Smooth muscle cell (in vitro differentiated cells): Measurements from ENCODE around the gene PI3. TPM values are rescaled to one million over a fixed set of nuclear protein-coding genes. Genes with fewer than 3 reads are reported as not detected.
"Not testable (repeated sequence)": the region's sequence is repeated elsewhere in the genome, so short reads cannot be mapped to it uniquely, and the experiment has no call there.

Source experiments
- DNase-seq: peaks from one replicate; lab custom pipeline; 2025; ENCODE audit not compliant: unreplicated experiment; lab: John Stamatoyannopoulos, UW
- H2AFZ ChIP-seq: fragments of 200-600 bp; sonication (generic); 2 replicates; pipeline ENCODE4 v1.6.0; 2016; ENCODE audit warnings: antibody characterized with exemption, low read depth, mild to moderate bottlenecking
- H3F3A ChIP-seq: fragments of 200-600 bp; sonication (generic); 2 replicates; pipeline ENCODE4 v1.6.0; 2017; ENCODE audit warnings: antibody characterized with exemption, low read depth
- H3K27ac ChIP-seq: fragments of 200-600 bp; sonication (generic); 2 replicates; pipeline ENCODE4 v1.5.1; 2016; ENCODE audit warnings: low read depth, mild to moderate bottlenecking
- H3K27me3 ChIP-seq: fragments of 200-600 bp; sonication (generic); 2 replicates; pipeline ENCODE4 v1.6.1; 2016; ENCODE audit warnings: low read depth, mild to moderate bottlenecking
- H3K36me3 ChIP-seq: fragments of 200-600 bp; sonication (generic); 2 replicates; pipeline ENCODE4 v1.5.1; 2016; ENCODE audit warnings: low read depth
- H3K4me1 ChIP-seq: fragments of 200-600 bp; sonication (generic); 2 replicates; pipeline ENCODE4 v1.5.1; 2016; ENCODE audit warnings: low read depth
- H3K4me2 ChIP-seq: fragments of 200-600 bp; sonication (generic); 2 replicates; pipeline ENCODE4 v1.6.0; 2016; ENCODE audit warnings: mild to moderate bottlenecking
- H3K4me3 ChIP-seq: fragments of 200-600 bp; sonication (generic); 2 replicates; pipeline ENCODE4 v1.5.1; 2016; ENCODE audit warnings: mild to moderate bottlenecking
- H3K79me2 ChIP-seq: fragments of 200-600 bp; sonication (generic); 2 replicates; pipeline ENCODE4 v1.6.0; 2016; ENCODE audit warnings: low read depth, mild to moderate bottlenecking
- H3K9ac ChIP-seq: fragments of 200-600 bp; sonication (generic); 2 replicates; pipeline ENCODE4 v1.6.0; 2016; ENCODE audit warnings: low read depth
- H3K9me3 ChIP-seq: fragments of 200-600 bp; sonication (generic); replicated peaks from 2 replicates; pipeline ENCODE4 v1.5.1; 2016; ENCODE audit warnings: low read depth
- H4K20me1 ChIP-seq: fragments of 200-600 bp; sonication (generic); 2 replicates; pipeline ENCODE4 v1.6.0; 2016; ENCODE audit warnings: low read depth
- CTCF ChIP-seq: fragments of 200-600 bp; sonication (generic); IDR thresholded peaks from 2 replicates; pipeline ENCODE4 v1.5.1; 2017; ENCODE audit warnings: borderline replicate concordance, mild to moderate bottlenecking, antibody characterized with exemption; ENCODE audit not compliant: insufficient read depth, poor library complexity, severe bottlenecking
- WGBS: methylation state at CpG from one replicate; pipeline ENCODE4 v1.1.7; 2016; ENCODE audit warnings: low lambda C conversion rate; 5-methylcytosine and 5-hydroxymethylcytosine counted together
- polyA plus RNA-seq: library from polyadenylated mRNA; unstranded; fragments of >200 nt; fragmentation: Nextera tagmentation; extraction: Ambion mirVana; gene quantifications from 2 replicates; pipeline ENCODE4 v1.2.1, GENCODE V29; 2016
- total RNA-seq: library from RNA; depleted of rRNA; stranded (reverse); fragments of >200 nt; gene quantifications from 2 replicates; pipeline ENCODE4 v1.2.3, GENCODE V29; 2014

PI3 gene
- total and polyA plus RNA-seq, 2 experiments from 2014 or later: not detected

GRCh38 chr20:45152405-45152804, 22.3 kb upstream of the PI3 start:
- H3K27ac ChIP-seq: no peak overlapping the region

DNA sequence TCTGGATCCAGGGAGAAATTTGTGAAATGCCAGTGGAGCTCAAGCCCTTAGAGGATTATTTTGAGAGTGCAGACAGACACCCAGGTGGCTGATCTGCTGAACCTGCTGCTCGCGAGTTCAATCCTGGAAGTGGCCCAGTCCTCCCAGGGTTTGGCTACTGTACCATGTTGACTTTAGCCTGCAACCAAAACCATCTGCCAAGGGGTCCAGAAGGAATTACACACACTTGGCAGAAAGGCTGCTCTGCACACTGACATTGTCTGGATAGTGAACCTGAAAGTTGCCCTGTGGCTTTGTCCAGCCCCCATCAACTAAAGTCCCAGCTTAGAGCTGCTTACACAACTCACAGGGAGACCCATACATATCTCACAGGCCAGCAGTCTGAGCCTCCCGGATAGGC, 21.6 kb upstream of the PI3 start:
- no peak for TF ChIP-seq CTCF
- DNase-seq: no peak
- Histone ChIP-seq H3K27ac (no peak overlapping the region), H3K4me2 (no peak overlapping the region), H3K79me2 (no peaks in the 10 kb centered on the region), H3K36me3 (no peaks in the 10 kb centered on the region), H3K4me3 (no peak overlapping the region), H3K9me3 (no peaks in the 10 kb centered on the region), H3K4me1 (no peaks in the 10 kb centered on the region), H4K20me1 (no peaks in the 10 kb centered on the region), H2AFZ (no peak overlapping the region), H3K27me3 (peaks cover 21% of the 10 kb centered on the region), H3K9ac (no peak overlapping the region), H3F3A (no peaks in the 10 kb centered on the region)
- WGBS: 92% methylated on average over 3 of the region's 3 CpGs

More at GRCh38 chr20:45152405-45152804, 22.3 kb upstream of the PI3 start:
- H3K27me3 ChIP-seq: peaks cover 22% of the 10 kb centered on the region
- no peaks in the 10 kb centered on the region for H3K9me3 ChIP-seq
- no peak overlapping the region for H3K4me2 ChIP-seq
- H3K4me3 ChIP-seq: no peak overlapping the region
- no peaks in the 10 kb centered on the region for H3K79me2 ChIP-seq
- H3K9ac ChIP-seq: no peak overlapping the region
- no peaks in the 10 kb centered on the region for H3K4me1 ChIP-seq
- DNase-seq: no peak
- H3K36me3 ChIP-seq: no peaks in the 10 kb centered on the region
- no peaks in the 10 kb centered on the region for H4K20me1 ChIP-seq
- H3F3A ChIP-seq: no peaks in the 10 kb centered on the region
- TF ChIP-seq CTCF: no peak
- H2AFZ ChIP-seq: no peak overlapping the region
- 81% methylated on average over 2 of the region's 2 CpGs for WGBS

DNA sequence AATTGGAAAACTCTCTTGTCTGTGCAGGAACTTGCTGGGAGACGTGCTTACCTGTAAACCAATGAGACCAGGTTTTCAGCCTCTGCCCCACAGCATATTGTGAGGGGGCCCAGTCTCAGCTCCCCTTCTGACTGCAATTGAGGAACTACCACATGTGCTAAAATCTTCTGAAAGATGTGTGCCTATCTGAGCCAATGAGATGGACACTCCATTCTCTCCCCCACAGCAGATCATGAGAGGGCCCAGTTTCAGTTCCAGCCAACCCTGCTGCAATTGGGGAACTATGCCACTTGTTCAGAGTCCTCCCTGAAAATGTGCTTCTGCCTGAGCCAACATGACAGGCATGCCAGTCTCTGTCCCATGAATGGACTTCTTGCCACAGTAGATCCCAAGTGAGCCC, 20.9 kb upstream of the PI3 start:
- no peaks in the 10 kb centered on the region for H3K4me1 ChIP-seq
- H3K27me3 ChIP-seq: peaks cover 16% of the 10 kb centered on the region
- no peak overlapping the region for H3K9ac ChIP-seq
- H3K36me3 ChIP-seq: no peaks in the 10 kb centered on the region
- no peak for DNase-seq
- H3K79me2 ChIP-seq: no peaks in the 10 kb centered on the region
- H4K20me1 ChIP-seq: no peaks in the 10 kb centered on the region
- no peak for TF ChIP-seq CTCF
- H3K27ac ChIP-seq: no peak overlapping the region
- H3K4me3 ChIP-seq: no peak overlapping the region
- H3K4me2 ChIP-seq: no peak overlapping the region
- no peaks in the 10 kb centered on the region for H3F3A ChIP-seq
- H2AFZ ChIP-seq: no peak overlapping the region
- WGBS: 86% methylated on average over 1 of the region's 1 CpG
- H3K9me3 ChIP-seq: no peaks in the 10 kb centered on the region

DNA sequence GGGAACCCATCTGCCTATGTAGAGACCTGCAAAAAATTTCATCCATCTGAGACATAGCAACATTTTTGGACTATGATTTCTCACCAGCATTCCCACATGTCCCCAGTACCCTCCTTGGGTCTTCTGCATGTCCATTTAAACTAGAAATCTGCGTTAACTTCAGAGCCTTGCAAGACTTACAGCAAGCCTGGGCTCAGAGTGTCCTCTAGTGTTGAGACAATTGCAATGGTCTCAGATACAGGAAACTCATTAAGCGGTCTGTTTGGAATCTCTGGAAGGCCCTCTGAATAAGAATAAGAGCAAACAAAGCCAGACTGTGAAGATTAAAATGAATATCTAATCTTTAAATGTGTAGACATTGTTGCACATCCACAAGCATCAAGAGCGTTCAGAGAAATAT, 20.5 kb upstream of the PI3 start:
- no peak overlapping the region for H3K9ac ChIP-seq
- no peaks in the 10 kb centered on the region for H3K4me1 ChIP-seq
- no peaks in the 10 kb centered on the region for H3F3A ChIP-seq
- TF ChIP-seq CTCF: no peak
- H3K4me3 ChIP-seq: no peak overlapping the region
- no peaks in the 10 kb centered on the region for H3K79me2 ChIP-seq
- no peaks in the 10 kb centered on the region for H3K9me3 ChIP-seq
- H4K20me1 ChIP-seq: no peaks in the 10 kb centered on the region
- H3K27me3 ChIP-seq: peaks cover 14% of the 10 kb centered on the region
- no peaks in the 10 kb centered on the region for H3K36me3 ChIP-seq
- no peak for DNase-seq
- 76% methylated on average over 3 of the region's 3 CpGs for WGBS
- no peak overlapping the region for H3K4me2 ChIP-seq
- no peak overlapping the region for H2AFZ ChIP-seq
- H3K27ac ChIP-seq: no peak overlapping the region

DNA sequence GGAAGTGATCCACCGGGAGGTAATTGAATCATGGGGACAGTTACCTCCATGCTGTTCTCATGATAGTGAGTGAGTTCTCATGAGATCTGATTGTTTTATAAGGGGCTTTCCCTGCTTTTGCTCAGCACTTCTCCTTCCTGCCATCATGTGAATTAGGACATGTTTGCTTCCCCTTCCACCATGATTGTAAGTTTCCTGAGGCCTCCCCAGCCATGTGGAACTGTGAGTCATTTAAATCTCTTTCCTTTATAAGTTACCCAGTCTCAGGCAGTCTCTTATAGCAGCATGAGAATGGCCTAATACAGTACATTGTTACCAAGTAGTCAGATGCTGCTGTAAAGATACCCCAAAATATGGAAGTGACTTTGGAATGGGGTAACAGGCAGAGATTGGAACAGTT, 19.9 kb upstream of the PI3 start:
- H3K27ac ChIP-seq, H4K20me1 ChIP-seq, DNase-seq, H3F3A ChIP-seq, H3K4me2 ChIP-seq, H3K4me1 ChIP-seq, H3K9me3 ChIP-seq, H3K4me3 ChIP-seq, H2AFZ ChIP-seq, H3K36me3 ChIP-seq, H3K79me2 ChIP-seq, H3K9ac ChIP-seq: not testable (repeated sequence)
- H3K27me3 ChIP-seq: peaks cover 14% of the 10 kb centered on the region
- 100% methylated on average over 1 of the region's 1 CpG for WGBS
